ENCODE results near the gene PRPF40B.

Gene PRPF40B

DNA sequence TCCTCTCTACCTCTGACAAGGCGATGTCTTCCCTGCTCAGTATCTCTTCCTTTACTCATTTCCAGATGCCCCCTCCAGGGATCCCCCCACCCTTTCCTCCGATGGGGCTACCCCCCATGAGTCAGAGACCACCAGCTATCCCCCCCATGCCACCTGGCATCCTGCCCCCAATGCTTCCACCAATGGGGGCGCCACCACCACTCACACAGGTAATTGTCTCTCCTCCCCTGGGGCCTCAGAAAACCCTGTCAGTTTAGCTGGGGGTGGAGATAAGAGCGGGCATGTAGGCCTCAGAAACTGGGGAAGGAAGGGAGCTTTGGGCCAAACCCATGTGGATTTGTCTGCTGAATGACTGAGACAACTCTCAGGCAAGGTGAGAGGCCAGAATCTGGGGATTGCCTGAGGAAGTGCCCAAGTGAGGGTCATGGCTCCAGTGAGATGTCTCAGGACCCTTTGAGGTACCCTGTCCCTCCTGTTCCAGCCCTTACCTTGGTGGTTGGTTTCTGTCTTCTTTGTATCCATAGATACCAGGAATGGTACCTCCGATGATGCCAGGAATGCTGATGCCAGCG, 8.1 kb downstream of the PRPF40B start:
- in situ Hi-C loops (cut with HindIII; ENCODE audit: low sequenced_read_pairs) = no loop called here
- TF ChIP-seq, protein P1, sequence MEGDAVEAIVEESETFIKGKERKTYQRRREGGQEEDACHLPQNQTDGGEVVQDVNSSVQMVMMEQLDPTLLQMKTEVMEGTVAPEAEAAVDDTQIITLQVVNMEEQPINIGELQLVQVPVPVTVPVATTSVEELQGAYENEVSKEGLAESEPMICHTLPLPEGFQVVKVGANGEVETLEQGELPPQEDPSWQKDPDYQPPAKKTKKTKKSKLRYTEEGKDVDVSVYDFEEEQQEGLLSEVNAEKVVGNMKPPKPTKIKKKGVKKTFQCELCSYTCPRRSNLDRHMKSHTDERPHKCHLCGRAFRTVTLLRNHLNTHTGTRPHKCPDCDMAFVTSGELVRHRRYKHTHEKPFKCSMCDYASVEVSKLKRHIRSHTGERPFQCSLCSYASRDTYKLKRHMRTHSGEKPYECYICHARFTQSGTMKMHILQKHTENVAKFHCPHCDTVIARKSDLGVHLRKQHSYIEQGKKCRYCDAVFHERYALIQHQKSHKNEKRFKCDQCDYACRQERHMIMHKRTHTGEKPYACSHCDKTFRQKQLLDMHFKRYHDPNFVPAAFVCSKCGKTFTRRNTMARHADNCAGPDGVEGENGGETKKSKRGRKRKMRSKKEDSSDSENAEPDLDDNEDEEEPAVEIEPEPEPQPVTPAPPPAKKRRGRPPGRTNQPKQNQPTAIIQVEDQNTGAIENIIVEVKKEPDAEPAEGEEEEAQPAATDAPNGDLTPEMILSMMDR (IDR thresholded peaks at IDR 0.05; ENCODE audit: low read depth, low read length) = no peak
- no peak for DNase-seq (ENCODE audit: low read depth, low spot score)
- H3K4me3 ChIP-seq (ENCODE audit: low read depth, low read length) = no peak overlapping the region

DNA sequence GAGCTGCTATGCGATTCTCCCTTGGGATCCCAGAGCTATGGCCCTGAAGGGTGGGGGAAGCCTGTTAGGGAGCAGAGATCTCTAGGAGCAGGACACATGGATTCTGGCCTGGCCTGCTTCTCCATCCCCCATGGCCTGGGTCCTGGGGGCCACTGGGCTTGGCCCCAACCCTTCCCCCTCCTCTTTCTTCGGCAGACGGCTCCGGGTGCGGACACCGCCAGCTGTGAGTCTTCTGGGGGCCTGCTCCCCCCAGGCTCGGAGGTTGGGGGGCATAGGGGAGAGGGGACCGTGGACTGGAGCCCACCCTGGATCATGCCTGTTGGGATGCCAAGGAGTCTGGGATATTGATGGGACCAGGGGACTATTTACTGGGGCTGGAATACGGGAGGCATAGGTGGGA, 9.0 kb downstream of the PRPF40B start:
- no peak for DNase-seq (ENCODE audit: low read depth, low spot score)
- in situ Hi-C loops (cut with HindIII; ENCODE audit: low sequenced_read_pairs) = no loop called here
- TF ChIP-seq, protein P1 (IDR thresholded peaks at IDR 0.05; ENCODE audit: low read depth, low read length) = no peak
- no peak overlapping the region for H3K4me3 ChIP-seq (ENCODE audit: low read depth, low read length)

DNA sequence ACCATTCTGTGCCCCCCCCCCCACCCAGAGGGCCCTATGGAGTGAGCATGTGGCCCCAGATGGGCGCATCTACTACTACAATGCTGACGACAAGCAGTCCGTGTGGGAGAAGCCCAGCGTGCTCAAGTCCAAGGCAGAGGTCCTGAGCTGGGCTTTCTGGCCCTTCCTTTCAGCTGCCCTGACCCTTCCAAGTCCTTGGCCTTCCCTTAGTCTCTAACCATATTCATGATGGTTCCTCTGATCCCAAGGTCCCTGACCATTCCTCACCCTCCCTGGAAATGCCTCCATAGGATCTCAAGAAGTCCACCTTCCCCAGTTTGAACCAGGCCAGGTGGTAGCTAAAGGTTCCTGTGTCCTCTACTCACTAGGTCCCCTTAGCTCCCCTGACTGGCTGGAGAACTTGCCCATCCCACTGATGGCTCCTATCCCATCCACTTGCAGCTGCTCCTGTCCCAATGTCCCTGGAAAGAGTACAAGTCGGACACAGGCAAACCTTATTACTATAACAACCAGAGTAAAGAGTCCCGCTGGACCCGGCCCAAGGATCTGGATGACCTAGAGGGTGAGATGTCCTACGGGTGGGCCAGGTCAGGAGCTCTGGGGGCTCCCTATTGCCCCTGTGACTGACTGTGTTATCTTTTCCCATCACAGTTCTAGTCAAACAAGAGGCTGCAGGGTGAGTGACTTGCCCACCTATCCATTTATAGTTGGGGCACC, 9.8 kb downstream of the PRPF40B start:
- DNase-seq (ENCODE audit: low read depth, low spot score) = no peak
- H3K4me3 ChIP-seq (ENCODE audit: low read depth, low read length) = no peak overlapping the region
- in situ Hi-C loops (cut with HindIII; ENCODE audit: low sequenced_read_pairs) = no loop called here
- TF ChIP-seq, protein P1 (IDR thresholded peaks at IDR 0.05; ENCODE audit: low read depth, low read length) = no peak

DNA sequence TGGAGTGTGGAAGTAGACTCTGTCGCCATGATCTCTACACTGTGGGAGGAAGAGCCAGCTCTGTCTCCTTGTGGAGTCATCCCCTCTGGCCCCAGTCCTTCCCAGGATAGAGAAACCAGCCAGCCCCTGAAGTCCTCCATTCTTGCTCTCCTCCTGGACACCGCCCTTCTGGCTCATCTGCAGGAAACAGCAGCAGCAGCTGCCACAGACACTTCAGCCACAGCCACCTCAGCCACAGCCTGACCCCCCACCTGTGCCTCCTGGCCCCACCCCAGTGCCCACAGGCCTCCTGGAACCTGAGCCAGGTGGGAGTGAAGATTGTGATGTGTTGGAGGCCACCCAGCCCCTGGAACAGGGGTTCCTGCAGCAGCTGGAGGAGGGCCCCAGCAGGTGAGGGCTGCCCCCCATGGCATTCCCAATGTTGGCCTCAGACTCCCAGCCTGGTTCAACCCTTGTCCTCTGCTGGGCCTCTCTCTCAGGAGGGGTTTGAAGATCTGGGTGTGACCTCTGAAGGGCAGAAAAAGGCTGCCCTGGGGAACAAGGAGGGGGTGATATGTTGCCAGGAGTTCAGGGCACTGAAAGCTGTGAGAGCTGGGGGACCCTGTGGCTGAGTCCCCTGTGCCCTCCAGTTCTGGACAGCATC, 10.5 kb downstream of the PRPF40B start:
- no peak for DNase-seq (ENCODE audit: low read depth, low spot score)
- no peak overlapping the region for H3K4me3 ChIP-seq (ENCODE audit: low read depth, low read length)
- TF ChIP-seq, protein P1 (IDR thresholded peaks at IDR 0.05; ENCODE audit: low read depth, low read length) = no peak
- in situ Hi-C loops (cut with HindIII; ENCODE audit: low sequenced_read_pairs) = no loop called here

DNA sequence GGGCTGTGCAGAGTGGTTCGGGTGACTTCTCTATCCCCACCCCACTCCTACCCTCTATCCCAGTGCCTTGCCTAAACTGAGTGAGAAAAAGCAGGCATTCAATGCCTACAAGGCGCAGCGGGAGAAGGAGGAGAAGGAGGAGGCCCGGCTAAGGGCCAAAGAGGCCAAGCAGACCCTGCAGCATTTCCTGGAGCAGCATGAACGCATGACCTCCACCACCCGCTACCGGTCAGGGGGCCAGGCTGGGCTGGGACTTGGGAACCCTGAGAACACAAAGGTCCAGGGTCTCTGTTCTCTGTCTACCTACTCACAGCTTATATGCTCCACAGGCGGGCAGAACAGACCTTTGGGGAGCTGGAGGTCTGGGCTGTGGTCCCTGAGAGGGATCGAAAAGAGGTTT, 11.7 kb downstream of the PRPF40B start:
- no peak for DNase-seq (ENCODE audit: low read depth, low spot score)
- TF ChIP-seq, protein P1 (IDR thresholded peaks at IDR 0.05; ENCODE audit: low read depth, low read length) = no peak

DNA sequence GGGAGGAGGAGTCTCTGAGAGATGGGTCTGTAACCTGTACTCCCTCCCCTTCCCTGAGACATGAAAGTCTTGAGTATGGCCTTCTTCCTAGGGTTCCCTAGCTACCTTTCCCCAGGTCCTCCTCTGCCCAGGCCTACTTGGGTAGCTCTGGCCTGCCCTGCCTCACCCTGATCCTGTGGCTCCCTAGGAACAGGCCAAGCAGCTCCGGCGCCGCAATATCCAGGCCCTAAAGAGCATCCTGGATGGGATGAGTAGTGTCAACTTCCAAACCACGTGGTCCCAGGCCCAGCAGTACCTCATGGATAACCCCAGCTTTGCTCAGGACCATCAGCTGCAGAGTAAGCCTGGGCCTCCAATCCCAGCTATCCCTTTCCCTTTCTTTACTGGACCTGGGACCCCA, 12.3 kb downstream of the PRPF40B start:
- in situ Hi-C loops (cut with HindIII; ENCODE audit: low sequenced_read_pairs) = no loop called here
- no peak for DNase-seq (ENCODE audit: low read depth, low spot score)
- TF ChIP-seq, protein P1 (IDR thresholded peaks at IDR 0.05; ENCODE audit: low read depth, low read length) = no peak
- H3K4me3 ChIP-seq (ENCODE audit: low read depth, low read length) = no peak overlapping the region

More for the DNA sequence above, 11.7 kb downstream of the PRPF40B start:
- in situ Hi-C loops (cut with HindIII; ENCODE audit: low sequenced_read_pairs) = no loop called here
- H3K4me3 ChIP-seq (ENCODE audit: low read depth, low read length) = no peak overlapping the region
